T1000 (cell line): ENCODE data around the gene STAC2.
A peak's percentile ranks its signal among the peaks of the same experiment; 100 is the strongest.

Experiments used
- DNase-seq: peaks from one replicate; lab custom pipeline; 2025; ENCODE audit warnings: mixed read lengths; lab: John Stamatoyannopoulos, UW

Gene STAC2

DNA sequence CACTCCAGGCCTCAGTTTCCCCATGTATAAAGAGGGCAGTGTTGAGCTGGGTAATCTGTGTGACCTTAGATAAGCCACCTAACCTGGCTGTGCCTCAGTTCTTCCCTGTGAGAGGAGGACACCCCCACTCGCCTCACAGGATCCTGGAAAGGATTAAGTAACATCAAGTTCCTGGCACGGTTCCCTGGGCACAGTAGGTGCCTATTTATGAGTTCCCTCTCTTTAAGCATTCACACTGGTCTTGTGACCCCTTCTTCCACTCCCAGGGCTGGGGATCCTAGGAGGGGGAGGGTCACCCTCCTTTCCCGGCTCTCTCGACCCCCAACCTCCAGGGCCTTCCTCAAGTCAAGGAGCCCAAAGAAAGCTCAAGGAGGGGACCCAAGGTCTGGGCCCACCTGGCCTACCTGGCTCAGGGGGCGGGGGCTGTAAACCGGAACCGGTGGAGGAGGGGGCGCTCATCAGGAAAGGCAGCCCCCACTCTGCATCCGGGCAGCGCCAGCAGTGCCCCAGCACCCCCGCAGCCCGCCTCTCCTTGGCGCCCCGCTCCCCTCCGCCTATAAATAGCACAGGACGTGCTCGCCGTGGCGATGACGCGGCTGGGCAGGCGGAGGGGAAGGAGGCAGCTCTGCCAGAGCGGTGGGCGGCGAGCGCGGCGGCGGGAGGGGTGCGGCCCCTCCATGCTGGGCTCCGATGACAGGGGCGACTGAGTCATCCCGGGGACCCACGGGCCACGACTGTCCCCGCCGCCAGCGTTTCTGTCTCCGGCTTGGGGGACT, 16.2 kb downstream of the STAC2 start:
- DNase-seq = no peak

GRCh38 chr17:39208893-39209292, 16.9 kb downstream of the STAC2 start:
- DNase-seq = no peak

DNA sequence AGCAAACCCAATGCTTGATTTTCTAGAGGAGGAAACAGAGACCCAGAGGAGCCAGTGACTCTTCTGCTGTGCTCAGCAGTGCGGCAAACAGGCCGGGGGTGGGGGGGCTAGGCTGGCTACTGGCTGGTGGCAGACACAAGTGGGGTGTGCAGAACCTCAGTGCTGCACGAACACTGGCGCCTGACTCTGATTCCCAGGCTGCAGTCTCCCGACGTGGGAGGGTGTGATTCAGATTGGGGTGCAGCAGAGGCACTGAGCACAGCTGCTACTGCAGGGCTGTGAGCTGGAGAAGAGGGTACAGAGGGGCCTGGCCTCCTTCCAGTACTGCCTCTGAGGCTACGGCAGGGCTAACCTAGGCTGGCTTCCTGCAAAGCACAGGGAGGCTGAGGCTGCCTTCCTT, 17.6 kb downstream of the STAC2 start:
- DNase-seq = no peak

DNA sequence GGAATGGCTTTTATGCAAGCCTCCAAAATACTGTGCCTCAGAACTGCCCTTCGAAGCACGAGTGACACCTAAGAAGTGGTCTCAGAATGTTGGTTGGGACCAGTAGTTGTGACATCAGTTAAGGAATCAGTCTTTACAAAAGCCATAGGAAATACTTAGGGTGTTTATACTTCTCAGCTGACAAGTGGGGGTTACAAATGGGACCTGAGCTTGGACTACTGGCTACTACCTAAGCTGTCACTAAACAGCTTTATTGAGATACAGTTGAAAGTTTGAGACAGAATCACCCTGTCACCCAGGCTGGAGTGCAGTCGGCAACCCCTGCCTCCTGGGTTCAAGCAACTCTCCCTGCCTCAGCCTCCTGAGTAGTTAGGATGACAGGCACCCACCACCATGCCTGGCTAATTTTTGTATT, 20.6 kb downstream of the STAC2 start:
- DNase-seq = no peak

DNA sequence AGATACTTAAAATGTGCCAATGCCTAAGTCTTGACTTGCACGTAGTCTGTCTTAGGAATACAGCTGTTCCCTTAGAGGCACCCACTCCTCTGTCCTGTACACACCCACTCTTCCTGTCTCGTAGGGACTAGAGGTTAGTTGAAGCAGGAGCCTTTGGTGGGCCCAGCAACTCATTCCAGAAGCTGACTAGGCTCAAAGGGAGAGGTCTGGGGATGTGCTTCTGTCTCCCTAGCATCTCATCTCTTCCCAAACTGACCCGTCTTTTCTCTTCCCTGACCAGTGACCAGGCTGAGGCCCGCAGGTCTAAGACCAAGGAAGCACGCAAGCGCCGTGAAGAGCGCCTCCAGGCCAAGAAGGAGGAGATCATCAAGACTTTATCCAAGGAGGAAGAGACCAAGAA, 21.5 kb downstream of the STAC2 start:
- no peak for DNase-seq

GRCh38 chr17:39200957-39201510, 24.7 kb downstream of the STAC2 start:
- no peak for DNase-seq

DNA sequence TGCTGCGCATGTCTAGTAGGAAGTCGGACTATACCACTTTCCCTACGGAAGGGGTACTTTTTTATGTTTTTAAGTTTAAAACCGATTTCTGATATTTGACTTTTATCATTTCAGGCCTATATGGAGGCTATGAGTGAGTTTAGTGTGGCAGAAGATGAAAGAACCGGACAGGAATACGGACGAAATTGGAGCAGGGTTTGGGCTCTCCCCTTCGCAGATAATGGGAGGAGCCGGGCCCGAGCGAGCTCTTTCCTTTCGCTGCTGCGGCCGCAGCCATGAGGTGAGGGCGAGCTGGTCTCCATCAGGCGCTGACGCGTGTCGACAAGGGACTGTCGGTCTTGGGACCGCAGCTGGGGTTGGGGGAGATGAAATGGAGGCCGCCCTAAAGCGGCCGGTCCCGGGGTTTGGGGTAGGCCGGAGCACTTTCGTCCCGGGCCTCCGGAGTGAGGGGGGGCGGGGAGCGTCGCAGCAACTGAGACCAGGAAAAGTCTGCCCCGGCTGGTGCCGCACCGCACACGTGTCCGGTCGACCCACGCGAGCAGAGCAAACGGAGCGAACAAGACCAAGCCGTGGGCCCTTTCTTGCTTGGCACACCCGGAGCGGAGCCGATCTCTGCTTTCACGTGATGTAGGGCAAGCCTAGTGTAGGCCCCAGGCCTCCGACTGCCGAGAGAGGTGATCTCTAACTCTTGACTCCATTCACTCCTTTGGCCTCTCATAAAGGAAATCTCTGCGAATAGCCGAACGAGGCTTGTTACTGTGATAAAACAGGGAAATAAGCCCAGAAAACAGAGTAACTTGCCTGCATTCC, 25.5 kb downstream of the STAC2 start, which contains the start of gene RPL19:
Gene RPL19 (plus strand): TSS at position 214 of the 810 bp plus-strand sequence. CDS start 62 bp downstream, at position 276.
- DNase-seq = peak; percentile 80

DNA sequence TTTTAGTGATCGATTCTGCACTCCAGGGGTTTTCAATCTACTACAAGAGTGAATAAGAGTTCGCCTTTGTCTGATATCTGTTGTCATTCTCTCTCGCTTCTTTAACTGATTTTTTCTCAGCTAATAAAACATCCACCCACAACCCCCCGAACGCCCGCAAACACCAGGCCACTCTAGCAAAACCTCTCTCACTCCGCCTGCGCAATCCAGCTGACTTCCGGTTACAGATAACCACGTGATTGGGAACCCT, 26.0 kb downstream of the STAC2 start:
- DNase-seq = no peak

- no peak for DNase-seq
Observed at GRCh38 chr17:39198186-39198566, 27.6 kb downstream of the STAC2 start.

DNA sequence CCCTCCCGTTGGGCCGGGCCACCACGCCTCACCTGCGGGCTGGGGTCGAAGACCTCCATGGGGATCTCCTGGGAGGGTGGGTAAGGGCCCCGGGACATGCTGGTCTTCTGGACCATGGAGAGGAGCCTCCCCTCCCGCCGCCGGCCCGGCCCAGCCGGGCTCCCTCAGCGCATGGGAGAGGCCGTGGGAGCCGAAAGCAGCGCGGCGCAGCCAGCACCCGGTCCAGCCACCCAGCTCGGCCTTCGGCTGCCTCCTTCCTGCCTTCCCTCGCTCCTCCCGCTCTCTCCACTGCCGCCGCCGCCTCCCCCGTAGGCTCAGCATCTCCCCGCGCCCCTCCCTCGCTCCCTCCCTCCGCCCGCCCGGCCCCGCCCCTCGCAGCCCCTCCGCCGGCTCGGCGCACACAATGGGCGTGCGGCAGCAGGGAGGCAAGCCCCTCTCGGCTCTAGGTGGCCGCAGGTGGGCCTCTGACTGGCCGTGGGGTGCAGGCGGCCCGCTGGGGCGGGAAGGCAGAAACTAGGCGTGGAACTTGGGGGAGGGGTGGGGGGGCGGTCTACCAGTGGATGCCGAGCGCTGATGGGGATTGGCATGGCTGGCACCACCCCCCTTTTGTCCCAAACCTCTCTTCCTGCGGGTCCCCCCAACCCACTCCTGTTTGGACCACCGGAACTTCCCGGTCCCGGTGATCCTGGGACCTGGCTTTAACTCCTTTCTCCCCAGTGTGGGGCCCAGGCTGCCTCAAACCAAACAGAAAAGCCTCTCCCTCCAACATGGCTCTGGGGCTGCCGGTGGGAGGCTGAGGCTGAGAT, 28.2 kb downstream of the STAC2 start, which contains the start of gene CACNB1:
Gene CACNB1 (minus strand): TSS at position 290 of the 806 bp plus-strand sequence. CDS start 174 bp downstream, at position 116.
- peak; percentile 64 for DNase-seq

GRCh38 chr17:39196808-39197291, 28.9 kb downstream of the STAC2 start:
- no peak for DNase-seq

GRCh38 chr17:39196241-39196807, 29.4 kb downstream of the STAC2 start:
- no peak for DNase-seq

DNA sequence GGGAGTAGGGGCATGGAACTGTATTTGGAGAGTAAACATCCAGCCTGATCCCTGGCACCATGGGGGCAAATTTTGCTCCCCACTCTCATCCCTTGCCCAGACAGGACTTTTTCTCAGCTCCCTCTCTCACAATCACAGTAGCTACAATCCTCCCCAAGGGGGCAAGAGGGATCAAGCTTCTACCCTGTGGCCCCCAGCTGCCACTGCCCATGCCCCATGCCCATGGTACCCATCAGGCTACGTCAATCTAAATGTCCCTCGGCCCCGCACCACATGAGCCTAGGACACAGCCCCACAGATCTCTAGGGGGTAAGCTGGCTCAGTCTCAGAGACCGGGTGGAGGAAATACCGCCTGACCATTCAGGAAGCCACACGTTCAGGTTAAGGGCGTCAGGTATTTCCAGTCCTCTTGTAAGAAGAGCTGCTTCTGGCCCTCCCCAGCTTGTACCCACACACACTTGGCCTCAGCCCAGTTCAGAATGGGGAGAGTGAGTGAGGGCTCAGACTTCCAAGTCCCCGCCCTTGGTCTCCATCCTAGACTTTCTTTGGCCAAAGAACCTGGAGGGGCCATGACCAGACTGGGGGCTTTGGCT, 30.1 kb downstream of the STAC2 start:
- DNase-seq = no peak

- no peak for DNase-seq
Observed at GRCh38 chr17:39194985-39195524, 30.7 kb downstream of the STAC2 start.

DNA sequence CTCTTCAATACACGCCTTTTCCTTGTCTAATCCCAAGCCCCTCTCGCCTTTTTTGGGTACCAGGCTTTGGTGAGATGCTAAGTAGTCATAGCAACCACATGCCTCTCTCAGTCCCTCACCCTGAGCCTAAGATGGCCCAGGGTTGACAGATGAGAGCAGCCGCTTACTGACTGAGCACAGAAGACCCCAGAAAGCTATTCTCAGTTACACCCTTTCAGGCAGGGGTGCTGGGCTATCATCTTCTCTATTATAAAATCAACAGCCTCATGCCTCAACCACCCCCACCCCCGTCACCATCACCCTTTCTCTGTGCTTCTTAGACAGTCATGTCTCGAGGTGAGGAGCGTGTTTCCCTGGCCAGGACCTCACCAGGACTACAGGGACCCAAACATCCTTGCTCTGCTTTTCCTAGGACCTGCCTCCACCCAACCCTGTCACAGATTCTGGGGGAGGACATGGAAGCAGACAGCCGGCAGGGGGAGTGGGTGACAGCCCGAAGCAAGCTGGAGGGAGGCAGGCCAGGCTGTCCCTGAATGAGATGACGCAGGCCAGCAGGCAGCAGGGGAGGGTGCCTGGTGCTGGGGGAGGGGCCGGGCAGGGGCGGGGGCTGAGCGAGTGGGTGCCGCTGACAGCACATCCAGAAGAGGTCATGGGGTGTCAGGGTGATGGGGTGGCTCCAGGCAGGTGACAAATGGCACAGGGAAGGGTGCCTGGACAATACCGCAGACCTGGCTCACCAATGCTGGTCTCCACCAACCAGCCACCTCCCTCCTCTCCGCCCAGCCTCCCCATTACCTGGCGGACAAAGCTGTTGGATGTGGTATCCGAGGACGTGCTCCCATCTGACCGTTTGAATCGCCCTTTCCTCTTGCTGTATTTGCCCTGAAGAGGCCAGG, 31.4 kb downstream of the STAC2 start:
- DNase-seq = no peak

GRCh38 chr17:39193346-39193745, 32.4 kb downstream of the STAC2 start:
- no peak for DNase-seq

- DNase-seq = no peak
Observed at GRCh38 chr17:39192901-39193300, 32.8 kb downstream of the STAC2 start.

- no peak for DNase-seq
Observed at GRCh38 chr17:39191750-39192510, 33.8 kb downstream of the STAC2 start.

GRCh38 chr17:39187152-39187830, 38.5 kb downstream of the STAC2 start:
- no peak for DNase-seq
